HG03025 (cell line): Measurements from ENCODE around the gene GAK.
A peak's percentile ranks its signal among the peaks of the same experiment; 100 is the strongest.
"Not testable (repeated sequence)": the region's sequence is repeated elsewhere in the genome, so short reads cannot be mapped to it uniquely, and the experiment has no call there.

ENCODE experiments used
- ATAC-seq: cut with Tn5 transposase; IDR thresholded peaks from one replicate; pipeline ENCODE4 v1.9.1; 2021; ENCODE audit warnings: mild to moderate bottlenecking, moderate library complexity; ENCODE audit not compliant: unreplicated experiment, low FRiP score

The GAK gene

GRCh38 chr4:930028-930551 lies 2.0 kb downstream of the GAK start:
- no peak for ATAC-seq

- ATAC-seq, result no peak
Observed at GRCh38 chr4:929096-929765, 2.9 kb downstream of the GAK start.

GRCh38 chr4:927566-927965 lies 4.5 kb downstream of the GAK start:
- not testable (repeated sequence) for ATAC-seq

GRCh38 chr4:926538-926937 lies 5.6 kb downstream of the GAK start:
- no peak for ATAC-seq

GRCh38 chr4:925771-926500 lies 6.2 kb downstream of the GAK start:
- no peak for ATAC-seq

- no peak for ATAC-seq
Observed at GRCh38 chr4:925171-925570, 6.9 kb downstream of the GAK start.

GRCh38 chr4:924107-925096 lies 7.7 kb downstream of the GAK start:
- ATAC-seq, result peak; percentile 61

GRCh38 chr4:921830-922331 lies 10.2 kb downstream of the GAK start:
- peak; percentile 43 for ATAC-seq

- not testable (repeated sequence) for ATAC-seq
Observed at GRCh38 chr4:919004-919680, 13.0 kb downstream of the GAK start.

GRCh38 chr4:918591-918990 lies 13.5 kb downstream of the GAK start:
- not testable (repeated sequence) for ATAC-seq

- ATAC-seq, result no peak
Observed at GRCh38 chr4:917992-918391, 14.1 kb downstream of the GAK start.

GRCh38 chr4:917466-917865 lies 14.7 kb downstream of the GAK start:
- ATAC-seq, result no peak

GRCh38 chr4:915595-915994 lies 16.5 kb downstream of the GAK start:
- ATAC-seq, result no peak

GRCh38 chr4:915041-915474 lies 17.1 kb downstream of the GAK start:
- no peak for ATAC-seq

GRCh38 chr4:914531-914930 lies 17.6 kb downstream of the GAK start:
- no peak for ATAC-seq

GRCh38 chr4:913280-913618 lies 18.9 kb downstream of the GAK start:
- ATAC-seq, result no peak

- ATAC-seq, result no peak
Observed at GRCh38 chr4:912548-913279, 19.4 kb downstream of the GAK start.

- no peak for ATAC-seq
Observed at GRCh38 chr4:911871-912490, 20.1 kb downstream of the GAK start.

GRCh38 chr4:911221-911751 lies 20.8 kb downstream of the GAK start:
- no peak for ATAC-seq
